HCT116 (cell line): ENCODE data around the gene PRKCH. TPM values are rescaled to one million over a fixed set of nuclear protein-coding genes. Genes with fewer than 3 reads are reported as not detected.

Experiments used
- ATAC-seq: fragments of 200-7000 bp; cut with Tn5 transposase; 2 replicates; pipeline ENCODE4 v1.9.1; 2020; ENCODE audit warnings: mild to moderate bottlenecking, moderate library complexity
- BruUV-seq: library from RNA; stranded (reverse); fragments of 400-500 nt; replicated peaks from 2 replicates; lab custom pipeline; 2021; lab: Mats Ljungman, UMichigan
- CTCF ChIA-PET: fragments of 300-600 bp; sonication (Branson Sonifier 250); formaldehyde crosslinking; loops from one replicate; lab custom pipeline; 2021; ENCODE audit warnings: antibody characterized with exemption; lab: Charles Lee
- POLR2A ChIA-PET: fragments of 300-600, 350-600 bp; sonication (Branson Sonifier 250); formaldehyde crosslinking; loops from one replicate; lab custom pipeline; 2021; ENCODE audit warnings: antibody characterized with exemption; lab: Charles Lee
- RAD21 ChIA-PET, 2 experiments: fragments of 300-600 bp; sonication (Branson Sonifier 250); formaldehyde crosslinking; loops; one replicate each; lab custom pipeline; 2023; ENCODE audit warnings: low total read pairs in 2 of 2; ENCODE audit not compliant: uncharacterized antibody in 2 of 2, unreplicated experiment in 2 of 2, low non-redundant PET in 1 of 2; lab: Charles Lee
- DNase-seq: peaks from one replicate; pipeline ENCODE4 v3.0.0-alpha.2; 2010; ENCODE audit warnings: low read depth, low spot score
- H2AFZ ChIP-seq: fragments of 200-600 bp; shearing (Covaris generic), sonication (generic); 2 replicates; pipeline ENCODE4 v1.6.1; 2017; ENCODE audit warnings: low read depth, mixed run types, mixed read lengths, antibody characterized with exemption, low read length; ENCODE audit not compliant: poor library complexity, severe bottlenecking
- H3K27ac ChIP-seq: 2 replicates; pipeline ENCODE4 v1.5.1; 2012; ENCODE audit warnings: low read depth, low read length
- H3K27me3 ChIP-seq: fragments of 200-600 bp; sonication (generic); 2 replicates; pipeline ENCODE4 v1.6.1; 2016; ENCODE audit warnings: mixed run types, low read length, mixed read lengths; ENCODE audit not compliant: insufficient read depth
- H3K36me3 ChIP-seq, 2 experiments: fragments of 200-500 bp in 1 of 2; fragments of 200-600 bp in 1 of 2; sonication (Bioruptor generic) in 1 of 2; sonication (generic) in 1 of 2; 2 replicates each; pipeline versions ENCODE4 v1.5.1 to v1.6.1; 2014 to 2016; ENCODE audit warnings: low read length in 2 of 2, inconsistent platforms in 1 of 2, mixed read lengths in 1 of 2, mixed run types in 1 of 2; ENCODE audit not compliant: insufficient read depth in 2 of 2, control insufficient read depth in 1 of 2
- H3K4me1 ChIP-seq, 2 experiments: fragments of 200-600 bp in 1 of 2; sonication (generic) in 1 of 2; 2 replicates each; pipeline versions ENCODE4 v1.5.1 to v1.6.1; 2012 to 2017; ENCODE audit warnings: low read length in 2 of 2, inconsistent platforms in 1 of 2, mild to moderate bottlenecking in 1 of 2, mixed read lengths in 1 of 2, mixed run types in 1 of 2, moderate library complexity in 1 of 2; ENCODE audit not compliant: insufficient read depth in 2 of 2, control insufficient read depth in 1 of 2
- H3K4me2 ChIP-seq: fragments of 200-600 bp; sonication (generic); 2 replicates; pipeline ENCODE4 v1.6.1; 2017; ENCODE audit warnings: mixed run types, low read length, mixed read lengths
- H3K4me3 ChIP-seq, 2 experiments: fragments of 200-600 bp in 1 of 2; sonication (generic) in 1 of 2; replicated peaks in 1 of 2; 2 replicates each; pipeline ENCODE4 v1.5.1; 2011 to 2016; ENCODE audit warnings: low read length in 2 of 2, control low read depth in 1 of 2, low read depth in 1 of 2, mild to moderate bottlenecking in 1 of 2, mixed read lengths in 1 of 2, mixed run types in 1 of 2
- H3K79me2 ChIP-seq: fragments of 200-600 bp; sonication (generic); 2 replicates; pipeline ENCODE4 v1.6.1; 2017; ENCODE audit warnings: mild to moderate bottlenecking, mixed run types, low read length, moderate library complexity, mixed read lengths; ENCODE audit not compliant: insufficient read depth
- H3K9ac ChIP-seq: fragments of 200-600 bp; sonication (generic); 2 replicates; pipeline ENCODE4 v1.6.1; 2016; ENCODE audit warnings: low read length, mixed read lengths
- H3K9me2 ChIP-seq: fragments of 200-600 bp; sonication (generic), shearing (Covaris generic); 2 replicates; pipeline ENCODE4 v1.6.1; 2017; ENCODE audit warnings: mixed run types, mild to moderate bottlenecking, moderate library complexity; ENCODE audit not compliant: insufficient read depth
- H3K9me3 ChIP-seq, 2 experiments: fragments of 200-500 bp in 1 of 2; fragments of 200-600 bp in 1 of 2; sonication (Bioruptor generic) in 1 of 2; sonication (generic) in 1 of 2; 2 replicates each; pipeline ENCODE4 v1.6.1; 2014 to 2017; ENCODE audit warnings: low read length in 2 of 2, mixed read lengths in 2 of 2, inconsistent platforms in 1 of 2, low read depth in 1 of 2, mild to moderate bottlenecking in 1 of 2, mixed run types in 1 of 2, moderate library complexity in 1 of 2; ENCODE audit not compliant: control insufficient read depth in 1 of 2, insufficient read depth in 1 of 2
- H4K20me1 ChIP-seq: fragments of 200-600 bp; sonication (generic), shearing (Covaris generic); 2 replicates; pipeline ENCODE4 v1.6.1; 2017; ENCODE audit warnings: mixed run types, mild to moderate bottlenecking, moderate library complexity; ENCODE audit not compliant: insufficient read depth
- CBX3 ChIP-seq: IDR thresholded peaks from 2 replicates; pipeline ENCODE4 v1.6.1; 2012; ENCODE audit warnings: low read depth
- ELF1 ChIP-seq: IDR thresholded peaks from 2 replicates; pipeline ENCODE4 v1.6.1; 2012; ENCODE audit warnings: low read depth, borderline replicate concordance
- SIN3A ChIP-seq: IDR thresholded peaks from 2 replicates; pipeline ENCODE4 v1.6.1; 2012; ENCODE audit warnings: low read depth
- SP1 ChIP-seq: IDR thresholded peaks from 2 replicates; pipeline ENCODE4 v1.6.1; 2012; ENCODE audit warnings: low read depth
- TCF7L2 ChIP-seq: IDR thresholded peaks from 2 replicates; pipeline ENCODE4 v1.7.0; 2011; ENCODE audit warnings: borderline replicate concordance, inconsistent platforms; ENCODE audit not compliant: insufficient read depth, insufficient read length; ENCODE audit errors: extremely low read depth
- intact Hi-C: fragments of 100-400 bp; cut with micrococcal nuclease; formaldehyde crosslinking; loops from 2 replicates; pipeline ENCODE4 v1.10.0; 2022
- total RNA-seq: library from RNA; stranded (reverse); gene quantifications from one replicate; pipeline ENCODE4 v1.2.1, GENCODE V29; 2021; ENCODE audit not compliant: unreplicated experiment

The PRKCH gene
- total RNA-seq, 1 experiment from 2014 or later: 16.6 TPM

DNA sequence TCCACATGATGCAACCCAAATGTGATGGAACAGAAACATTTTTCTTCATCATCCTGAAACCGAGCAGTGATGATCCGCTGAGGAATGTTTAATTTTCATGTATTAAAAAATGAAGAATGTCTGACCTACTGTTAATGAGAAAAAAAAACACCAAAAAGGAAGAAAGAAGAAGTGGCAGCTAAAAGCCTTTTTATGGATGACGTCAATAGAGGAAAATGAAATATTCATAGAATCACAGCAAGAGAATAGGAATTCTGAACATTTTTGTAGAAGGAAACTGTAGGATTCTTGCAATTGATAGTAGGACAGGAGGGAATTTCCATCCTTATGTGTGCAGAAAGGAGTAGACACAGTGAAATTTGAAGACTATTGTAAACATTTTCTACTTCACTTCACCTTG is 112.9 kb downstream of the PRKCH start:
- ATAC-seq: no peak
- H3K79me2 ChIP-seq: no peaks in the 10 kb centered on the region
- no peak overlapping the region for H3K4me3 ChIP-seq
- intact Hi-C loops: no loop called here
- H2AFZ ChIP-seq: no peak overlapping the region
- no TSS peak for BruUV-seq
- H3K9me2 ChIP-seq: no peaks in the 10 kb centered on the region
- ChIA-PET CTCF (no interaction called here), POLR2A (no interaction called here), RAD21 (no interaction called here)
- no peaks in the 10 kb centered on the region for H3K36me3 ChIP-seq
- H4K20me1 ChIP-seq: no peaks in the 10 kb centered on the region
- peaks cover 14 to 17% of the 10 kb centered on the region in 2 experiments for H3K4me1 ChIP-seq
- DNase-seq: no peak
- no peak overlapping the region for H3K27ac ChIP-seq
- TF ChIP-seq CBX3 (no peak), TCF7L2 (no peak), ELF1 (no peak), SIN3A (no peak)
- no peak overlapping the region for H3K4me2 ChIP-seq
- H3K27me3 ChIP-seq: no peaks in the 10 kb centered on the region
- H3K9me3 ChIP-seq: no peaks in the 10 kb centered on the region
- H3K9ac ChIP-seq: no peak overlapping the region

DNA sequence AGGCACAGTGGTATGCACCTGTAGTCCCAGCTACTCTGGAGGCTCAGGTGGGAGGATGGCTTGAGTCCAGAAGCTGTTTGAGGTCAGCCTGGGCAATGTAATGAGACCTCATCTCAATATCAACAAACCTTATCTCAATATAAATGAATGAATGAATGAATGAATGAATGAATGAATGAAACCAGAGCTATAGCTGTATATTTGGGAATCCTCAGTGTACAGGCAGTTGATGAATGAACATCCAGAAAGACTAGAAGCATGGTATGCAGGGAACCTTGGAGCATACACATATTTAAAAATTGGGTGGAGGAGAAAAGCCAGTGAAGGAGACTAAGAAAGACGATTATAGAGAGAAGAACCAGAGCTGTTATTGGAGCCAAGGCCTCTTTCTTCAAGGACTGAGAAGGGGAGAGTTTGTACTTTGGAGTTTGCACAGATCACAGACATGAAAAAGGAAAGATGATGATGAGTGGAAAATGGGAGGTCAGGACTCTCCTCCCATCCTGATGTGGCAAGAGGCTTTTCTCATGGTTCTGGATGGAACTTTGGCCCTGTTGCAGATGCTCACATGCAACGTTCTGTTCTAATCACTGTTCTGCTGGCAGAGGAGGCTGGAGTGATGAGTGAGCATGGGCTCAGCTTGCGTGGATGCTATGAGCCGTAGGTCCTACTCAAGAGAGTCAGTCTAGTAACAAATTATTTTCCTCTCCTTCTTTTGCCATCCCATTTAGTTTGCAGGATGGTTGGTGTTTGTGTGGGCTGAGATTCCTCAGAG is 114.4 kb downstream of the PRKCH start:
- H3K4me1 ChIP-seq: peaks cover 26% of the 10 kb centered on the region in 2 experiments
- H3K36me3 ChIP-seq: no peaks in the 10 kb centered on the region
- no peak overlapping the region for H2AFZ ChIP-seq
- no peaks in the 10 kb centered on the region for H3K9me2 ChIP-seq
- H3K79me2 ChIP-seq: no peaks in the 10 kb centered on the region
- intact Hi-C loops: loop anchor here (5.0 kb wide), 1 partner anchor 138 kb away; no protein-coding TSS in a partner anchor
- H3K4me2 ChIP-seq: no peak overlapping the region
- DNase-seq (no peak), ATAC-seq (no peak)
- no peak overlapping the region for H3K9ac ChIP-seq
- POLR2A ChIA-PET: no interaction called here
- no peak for TF ChIP-seq SP1
- RAD21 ChIA-PET: no interaction called here
- H4K20me1 ChIP-seq: no peaks in the 10 kb centered on the region
- no peak overlapping the region for H3K4me3 ChIP-seq
- H3K9me3 ChIP-seq: no peaks in the 10 kb centered on the region
- H3K27me3 ChIP-seq: no peaks in the 10 kb centered on the region
- no peak overlapping the region for H3K27ac ChIP-seq
- CTCF ChIA-PET: interaction anchor here (1.4 kb wide), 1 partner anchor 402 kb away, joined by 3 read pairs; no protein-coding TSS in a partner anchor
- BruUV-seq: no TSS peak
